Mesenchymal stem cell (in vitro differentiated cells and primary cell): ENCODE results near the gene MYO18B.

Source experiments
- DNase-seq: peaks from one replicate; pipeline ENCODE4 v3.0.0-alpha.2; 2013
- H2AFZ ChIP-seq: one replicate; pipeline ENCODE4 v1.6.1; 2013; ENCODE audit warnings: low read depth, mild to moderate bottlenecking, control low read depth, inconsistent platforms, low read length, moderate library complexity
- H2AK5ac ChIP-seq: 2 replicates; pipeline ENCODE4 v1.6.1; 2013; ENCODE audit warnings: low read length, moderate library complexity, mild to moderate bottlenecking, inconsistent platforms; ENCODE audit not compliant: severe bottlenecking
- H2BK120ac ChIP-seq: one replicate; pipeline ENCODE4 v1.6.1; 2013; ENCODE audit warnings: low read depth, mild to moderate bottlenecking, inconsistent platforms, low read length, moderate library complexity
- H2BK12ac ChIP-seq, 2 experiments: one replicate each; pipeline ENCODE4 v1.6.1; 2013; ENCODE audit warnings: inconsistent platforms in 2 of 2, low read length in 2 of 2, mild to moderate bottlenecking in 2 of 2, moderate library complexity in 2 of 2, control low read depth in 1 of 2
- H2BK15ac ChIP-seq: one replicate; pipeline ENCODE4 v1.6.1; 2013; ENCODE audit warnings: mild to moderate bottlenecking, low read depth, inconsistent platforms; ENCODE audit not compliant: poor library complexity, severe bottlenecking
- H2BK5ac ChIP-seq: 2 replicates; pipeline ENCODE4 v1.6.1; 2013; ENCODE audit warnings: low read depth, mild to moderate bottlenecking, low read length, control low read depth, inconsistent platforms; ENCODE audit not compliant: poor library complexity, severe bottlenecking
- H3K14ac ChIP-seq, 2 experiments: one replicate each; pipeline ENCODE4 v1.6.1; 2013; ENCODE audit warnings: inconsistent platforms in 2 of 2, low read length in 2 of 2, control low read depth in 1 of 2, mild to moderate bottlenecking in 1 of 2, moderate library complexity in 1 of 2
- H3K18ac ChIP-seq, 2 experiments: one replicate each; pipeline ENCODE4 v1.6.1; 2013; ENCODE audit warnings: inconsistent platforms in 2 of 2, low read length in 2 of 2, control low read depth in 1 of 2, low read depth in 1 of 2, mild to moderate bottlenecking in 1 of 2
- H3K23ac ChIP-seq, 2 experiments: one replicate each; pipeline ENCODE4 v1.6.1; 2013; ENCODE audit warnings: inconsistent platforms in 2 of 2, low read length in 2 of 2, mild to moderate bottlenecking in 2 of 2, moderate library complexity in 2 of 2, control low read depth in 1 of 2
- H3K27ac ChIP-seq: 2 replicates; pipeline ENCODE4 v1.5.1; 2013; ENCODE audit warnings: mild to moderate bottlenecking, moderate library complexity, low read length, control low read depth, inconsistent platforms; ENCODE audit not compliant: poor library complexity, severe bottlenecking
- H3K27me3 ChIP-seq, 2 experiments: 2 replicates each; pipeline versions ENCODE4 v1.6.1 to v1.7.0; 2013; ENCODE audit warnings: low read length in 2 of 2, mild to moderate bottlenecking in 2 of 2, moderate library complexity in 2 of 2, control low read depth in 1 of 2, inconsistent platforms in 1 of 2; ENCODE audit not compliant: control insufficient read depth in 1 of 2, insufficient read depth in 1 of 2
- H3K36me3 ChIP-seq, 2 experiments: 2 replicates each; pipeline versions ENCODE4 v1.6.1 to v1.7.0; 2013; ENCODE audit warnings: low read length in 2 of 2, control low read depth in 1 of 2, inconsistent platforms in 1 of 2, low read depth in 1 of 2, mild to moderate bottlenecking in 1 of 2; ENCODE audit not compliant: insufficient read depth in 2 of 2, control insufficient read depth in 1 of 2
- H3K4ac ChIP-seq, 2 experiments: one replicate each; pipeline ENCODE4 v1.6.1; 2013; ENCODE audit warnings: inconsistent platforms in 2 of 2, low read length in 2 of 2, mild to moderate bottlenecking in 2 of 2, moderate library complexity in 2 of 2, control low read depth in 1 of 2, low read depth in 1 of 2
- H3K4me1 ChIP-seq: 2 replicates; pipeline ENCODE4 v1.6.1; 2013; ENCODE audit warnings: low read depth, low read length, control low read depth; ENCODE audit not compliant: control insufficient read depth, insufficient read depth
- H3K4me2 ChIP-seq: 2 replicates; pipeline ENCODE4 v1.6.1; 2013; ENCODE audit warnings: low read length, mild to moderate bottlenecking, inconsistent platforms; ENCODE audit not compliant: poor library complexity, severe bottlenecking
- H3K4me3 ChIP-seq, 2 experiments: 2 replicates each; pipeline versions ENCODE4 v1.5.1 to v1.7.0; 2013; ENCODE audit warnings: low read length in 2 of 2, mild to moderate bottlenecking in 2 of 2, control low read depth in 1 of 2, low read depth in 1 of 2; ENCODE audit not compliant: insufficient read depth in 1 of 2
- H3K79me1 ChIP-seq: replicated peaks from 2 replicates; pipeline ENCODE4 v1.6.1; 2013; ENCODE audit warnings: mild to moderate bottlenecking, control low read depth, low read length, inconsistent platforms; ENCODE audit not compliant: poor library complexity, severe bottlenecking
- H3K9ac ChIP-seq: 2 replicates; pipeline ENCODE4 v1.7.0; 2013; ENCODE audit warnings: mild to moderate bottlenecking, low read length, moderate library complexity
- H3K9me3 ChIP-seq: 2 replicates; pipeline ENCODE4 v1.7.0; 2013; ENCODE audit warnings: mild to moderate bottlenecking, low read length; ENCODE audit not compliant: control insufficient read depth
- H4K8ac ChIP-seq: one replicate; pipeline ENCODE4 v1.6.1; 2013; ENCODE audit warnings: inconsistent platforms, mild to moderate bottlenecking, low read length, moderate library complexity
- H4K91ac ChIP-seq: one replicate; pipeline ENCODE4 v1.6.1; 2013; ENCODE audit warnings: mild to moderate bottlenecking, low read length, inconsistent platforms
- WGBS: methylation state at CpG from one replicate; pipeline ENCODE4 v1.1.7; 2013; ENCODE audit warnings: mixed read lengths; 5-methylcytosine and 5-hydroxymethylcytosine counted together

Gene MYO18B

GRCh38 chr22:25817092-25817943 lies 75.3 kb downstream of the MYO18B start:
- no peak overlapping the region for H3K18ac ChIP-seq
- no peaks in the 10 kb centered on the region for H3K36me3 ChIP-seq
- H3K4me1 ChIP-seq: no peaks in the 10 kb centered on the region
- H2BK15ac ChIP-seq: no peak overlapping the region
- H3K4ac ChIP-seq: no peak overlapping the region
- no peaks in the 10 kb centered on the region for H3K9me3 ChIP-seq
- no peak overlapping the region for H2AK5ac ChIP-seq
- no peak for DNase-seq
- H3K9ac ChIP-seq: no peak overlapping the region
- 59% methylated on average over 4 of the region's 5 CpGs for WGBS
- H3K14ac ChIP-seq: no peak overlapping the region
- no peak overlapping the region for H2AFZ ChIP-seq
- H3K23ac ChIP-seq: no peak overlapping the region
- H4K8ac ChIP-seq: no peak overlapping the region
- H3K79me1 ChIP-seq: no peaks in the 10 kb centered on the region
- no peak overlapping the region for H2BK12ac ChIP-seq
- peaks cover 0 to 13% of the 10 kb centered on the region in 2 experiments for H3K27me3 ChIP-seq
- H4K91ac ChIP-seq: no peak overlapping the region
- H3K27ac ChIP-seq: no peak overlapping the region
- H2BK120ac ChIP-seq: no peak overlapping the region
- no peak overlapping the region for H3K4me2 ChIP-seq
- H3K4me3 ChIP-seq: no peak overlapping the region
- no peak overlapping the region for H2BK5ac ChIP-seq

- Histone ChIP-seq H3K9me3 (no peaks in the 10 kb centered on the region), H2BK15ac (no peak overlapping the region), H3K36me3 (no peaks in the 10 kb centered on the region), H3K4ac (no peak overlapping the region), H3K4me2 (no peak overlapping the region), H2BK5ac (no peak overlapping the region), H2BK120ac (no peak overlapping the region), H3K23ac (no peak overlapping the region), H3K9ac (no peak overlapping the region), H3K18ac (no peak overlapping the region), H3K14ac (no peak overlapping the region), H3K4me1 (no peaks in the 10 kb centered on the region), H4K8ac (no peak overlapping the region), H2AK5ac (no peak overlapping the region), H2AFZ (no peak overlapping the region), H3K27me3 (peaks cover 0 to 13% of the 10 kb centered on the region in 2 experiments), H2BK12ac (no peak overlapping the region), H3K27ac (no peak overlapping the region), H4K91ac (no peak overlapping the region), H3K4me3 (no peak overlapping the region), H3K79me1 (no peaks in the 10 kb centered on the region)
- no peak for DNase-seq
- WGBS: 77% methylated on average over 4 of the region's 4 CpGs
Observed at GRCh38 chr22:25818541-25818940, 76.6 kb downstream of the MYO18B start.

- H3K18ac ChIP-seq: no peak overlapping the region
- no peak overlapping the region for H3K27ac ChIP-seq
- no peak overlapping the region for H2BK5ac ChIP-seq
- no peaks in the 10 kb centered on the region for H3K4me1 ChIP-seq
- DNase-seq: no peak
- H3K9ac ChIP-seq: no peak overlapping the region
- H4K8ac ChIP-seq: no peak overlapping the region
- H3K4me2 ChIP-seq: no peak overlapping the region
- no peak overlapping the region for H2AFZ ChIP-seq
- no peak overlapping the region for H3K4me3 ChIP-seq
- no peaks in the 10 kb centered on the region for H3K9me3 ChIP-seq
- no peaks in the 10 kb centered on the region for H3K79me1 ChIP-seq
- H2BK15ac ChIP-seq: no peak overlapping the region
- no peak overlapping the region for H3K4ac ChIP-seq
- H2AK5ac ChIP-seq: no peak overlapping the region
- H3K23ac ChIP-seq: no peak overlapping the region
- no peak overlapping the region for H2BK12ac ChIP-seq
- no peak overlapping the region for H3K14ac ChIP-seq
- peaks cover 0 to 11% of the 10 kb centered on the region in 2 experiments for H3K27me3 ChIP-seq
- 90% methylated on average over 6 of the region's 6 CpGs for WGBS
- H3K36me3 ChIP-seq: no peaks in the 10 kb centered on the region
- no peak overlapping the region for H2BK120ac ChIP-seq
- H4K91ac ChIP-seq: no peak overlapping the region
Observed at GRCh38 chr22:25822344-25822743, 80.4 kb downstream of the MYO18B start.

GRCh38 chr22:25823276-25823675 lies 81.3 kb downstream of the MYO18B start:
- Histone ChIP-seq H3K23ac (no peak overlapping the region), H3K27me3 (peaks cover 0 to 9% of the 10 kb centered on the region in 2 experiments)
- 75% methylated on average over 15 of the region's 15 CpGs for WGBS

More at GRCh38 chr22:25823276-25823675, 81.3 kb downstream of the MYO18B start:
- Histone ChIP-seq H3K36me3 (no peaks in the 10 kb centered on the region), H3K18ac (no peak overlapping the region), H3K14ac (no peak overlapping the region), H2AFZ (no peak overlapping the region), H3K4me3 (no peak overlapping the region), H3K27ac (no peak overlapping the region), H2AK5ac (no peak overlapping the region), H2BK120ac (no peak overlapping the region), H4K91ac (no peak overlapping the region), H3K4me1 (no peaks in the 10 kb centered on the region), H2BK5ac (no peak overlapping the region), H4K8ac (no peak overlapping the region), H3K79me1 (no peaks in the 10 kb centered on the region), H3K9me3 (no peaks in the 10 kb centered on the region), H3K9ac (no peak overlapping the region), H3K4ac (no peak overlapping the region), H2BK15ac (no peak overlapping the region), H3K4me2 (no peak overlapping the region), H2BK12ac (no peak overlapping the region)
- DNase-seq: no peak
